Activated CD8-positive, alpha-beta T cell treated with anti-CD3 and anti-CD28 coated beads for 36 hours (primary cell): ENCODE data around the gene FBP2. TPM values are rescaled to one million over a fixed set of nuclear protein-coding genes. Genes with fewer than 3 reads are reported as not detected.

Experiments used
- ATAC-seq: fragments of 200-7000 bp; cut with Tn5 transposase; one replicate; pipeline ENCODE4 v1.10.0; 2021; ENCODE audit warnings: mild to moderate bottlenecking, moderate library complexity
- CTCF ChIA-PET: fragments of 350-600 bp; sonication (Branson Sonifier 250); formaldehyde crosslinking; loops from one replicate; lab custom pipeline; 2021; ENCODE audit warnings: antibody characterized with exemption; lab: Charles Lee
- POLR2A ChIA-PET: fragments of 350-600 bp; sonication (Branson Sonifier 250); formaldehyde crosslinking; loops from one replicate; lab custom pipeline; 2021; ENCODE audit warnings: antibody characterized with exemption; lab: Charles Lee
- DNase-seq: peaks from one replicate; pipeline ENCODE4 v3.0.0-alpha.2; 2020
- H3K27ac Mint-ChIP-seq: one replicate; pipeline ENCODE4 v1.8.0; 2021; ENCODE audit warnings: mild to moderate bottlenecking, mixed read lengths
- H3K27me3 Mint-ChIP-seq: one replicate; pipeline ENCODE4 v1.8.0; 2021; ENCODE audit warnings: mixed read lengths
- H3K36me3 Mint-ChIP-seq: one replicate; pipeline ENCODE4 v1.8.0; 2021; ENCODE audit warnings: low read depth, mixed read lengths
- H3K4me1 Mint-ChIP-seq: one replicate; pipeline ENCODE4 v1.8.0; 2021; ENCODE audit warnings: low read depth, mixed read lengths
- H3K4me3 Mint-ChIP-seq: one replicate; pipeline ENCODE4 v1.8.0; 2021; ENCODE audit warnings: mild to moderate bottlenecking, moderate library complexity, mixed read lengths
- H3K9me3 Mint-ChIP-seq: one replicate; pipeline ENCODE4 v1.8.0; 2021; ENCODE audit warnings: mixed read lengths
- CTCF ChIP-seq: fragments of 200-600 bp; IDR thresholded peaks from one replicate; pipeline ENCODE4 v1.8.0; 2022; ENCODE audit warnings: antibody characterized with exemption, mild to moderate bottlenecking
- intact Hi-C: fragments of 100-400 bp; cut with micrococcal nuclease; formaldehyde crosslinking; loops from one replicate; pipeline ENCODE4 v1.10.0; 2022
- total RNA-seq, 2 experiments: library from RNA; stranded (reverse); gene quantifications; one replicate each; pipeline ENCODE4 v1.2.3, GENCODE V29; 2021

The FBP2 gene
- total RNA-seq, 2 experiments from 2014 or later, result not detected

- Mint-ChIP-seq H3K36me3 (no peaks in the 10 kb centered on the region), H3K27ac (no peak overlapping the region), H3K27me3 (peaks cover 3% of the 10 kb centered on the region), H3K9me3 (no peaks in the 10 kb centered on the region), H3K4me1 (peaks cover 3% of the 10 kb centered on the region), H3K4me3 (no peak overlapping the region)
- DNase-seq (no peak), ATAC-seq (no peak)
- CTCF ChIA-PET, result no interaction called here
- no peak for TF ChIP-seq CTCF
- POLR2A ChIA-PET, result interaction anchor here (1.0 kb wide), 1 partner anchor 45 kb away, joined by 3 read pairs; no protein-coding TSS in a partner anchor
- intact Hi-C loops, result no loop called here
These were observed 37.2 kb upstream of the FBP2 start for GRCh38 chr9:94630833-94631232.

GRCh38 chr9:94630281-94630680 is 36.7 kb upstream of the FBP2 start:
- intact Hi-C loops, result no loop called here
- ATAC-seq (no peak), DNase-seq (no peak)
- ChIA-PET POLR2A (interaction anchor here (1.0 kb wide), 1 partner anchor 45 kb away, joined by 3 read pairs; no protein-coding TSS in a partner anchor), CTCF (no interaction called here)
- peaks cover 1% of the 10 kb centered on the region for H3K27me3 Mint-ChIP-seq
- no peak overlapping the region for H3K27ac Mint-ChIP-seq
- H3K4me1 Mint-ChIP-seq, result peaks cover 3% of the 10 kb centered on the region
- no peaks in the 10 kb centered on the region for H3K9me3 Mint-ChIP-seq
- TF ChIP-seq CTCF, result no peak
- no peak overlapping the region for H3K4me3 Mint-ChIP-seq
- no peaks in the 10 kb centered on the region for H3K36me3 Mint-ChIP-seq

- Mint-ChIP-seq H3K36me3 (no peaks in the 10 kb centered on the region), H3K4me3 (no peak overlapping the region), H3K27me3 (peaks cover 1% of the 10 kb centered on the region), H3K4me1 (peaks cover 5% of the 10 kb centered on the region), H3K9me3 (no peaks in the 10 kb centered on the region), H3K27ac (no peak overlapping the region)
- ATAC-seq (no peak), DNase-seq (no peak)
- ChIA-PET POLR2A (interaction anchor here (1.5 kb wide), 1 partner anchor 14 kb away, joined by 3 read pairs; no protein-coding TSS in a partner anchor), CTCF (no interaction called here)
- intact Hi-C loops, result no loop called here
- TF ChIP-seq CTCF, result no peak
These were observed 33.7 kb upstream of the FBP2 start for GRCh38 chr9:94627287-94627686.

- CTCF ChIA-PET, result no interaction called here
- DNase-seq (peak; percentile 27), ATAC-seq (peak; percentile 39)
- Mint-ChIP-seq H3K9me3 (no peaks in the 10 kb centered on the region), H3K4me3 (no peak overlapping the region), H3K27me3 (peaks cover 1% of the 10 kb centered on the region), H3K4me1 (peaks cover 11% of the 10 kb centered on the region), H3K36me3 (no peaks in the 10 kb centered on the region), H3K27ac (no peak overlapping the region)
- intact Hi-C loops, result no loop called here
- no peak for TF ChIP-seq CTCF
- POLR2A ChIA-PET, result interaction anchor here (1.5 kb wide), 1 partner anchor 13 kb away, joined by 3 read pairs; no protein-coding TSS in a partner anchor
These were observed 32.2 kb upstream of the FBP2 start for GRCh38 chr9:94625835-94626234.

- TF ChIP-seq CTCF, result no peak
- no peak overlapping the region for H3K4me3 Mint-ChIP-seq
- no peak overlapping the region for H3K27ac Mint-ChIP-seq
- peaks cover 11% of the 10 kb centered on the region for H3K4me1 Mint-ChIP-seq
- H3K9me3 Mint-ChIP-seq, result no peaks in the 10 kb centered on the region
- no peaks in the 10 kb centered on the region for H3K36me3 Mint-ChIP-seq
- no peak for DNase-seq
- intact Hi-C loops, result no loop called here
- ChIA-PET CTCF (interaction anchor here (1.0 kb wide), 1 partner anchor 13 kb away, joined by 3 read pairs; no protein-coding TSS in a partner anchor), POLR2A (no interaction called here)
- ATAC-seq, result no peak
- peaks cover 2% of the 10 kb centered on the region for H3K27me3 Mint-ChIP-seq
These were observed 31.0 kb upstream of the FBP2 start for GRCh38 chr9:94624629-94625028.
